NCI-H1417 (cell line): ENCODE data around the gene DNAI4.
"Not testable (repeated sequence)": the region's sequence is repeated elsewhere in the genome, so short reads cannot be mapped to it uniquely, and the experiment has no call there.

Source experiments
- DNase-seq, 3 experiments: peaks; one replicate each; lab custom pipeline; 2025; lab: John Stamatoyannopoulos, UW

DNAI4 gene

GRCh38 chr1:66929146-66929688 is 4.6 kb upstream of the DNAI4 start:
- DNase-seq, result peak in 1 of 3 experiments; percentile 40

GRCh38 chr1:66927528-66927927 is 2.9 kb upstream of the DNAI4 start:
- DNase-seq, result no peak

- peak; percentile 49 to 70 (median 49) for DNase-seq
These were observed 1.3 kb upstream of the DNAI4 start for GRCh38 chr1:66925944-66926343.

- no peak for DNase-seq
These were observed 878 bp upstream of the DNAI4 start for GRCh38 chr1:66925558-66925910.

- no peak for DNase-seq
These were observed 4.1 kb downstream of the DNAI4 start for GRCh38 chr1:66920543-66920942.

GRCh38 chr1:66919828-66920227 is 4.8 kb downstream of the DNAI4 start:
- DNase-seq, result no peak

GRCh38 chr1:66919063-66919462 is 5.6 kb downstream of the DNAI4 start:
- no peak for DNase-seq

- no peak for DNase-seq
These were observed 7.2 kb downstream of the DNAI4 start for GRCh38 chr1:66917476-66917875.

GRCh38 chr1:66916320-66916719 is 8.3 kb downstream of the DNAI4 start:
- DNase-seq, result no peak

GRCh38 chr1:66915203-66915602 is 9.5 kb downstream of the DNAI4 start:
- not testable (repeated sequence) for DNase-seq

GRCh38 chr1:66893712-66894111 is 30.9 kb downstream of the DNAI4 start:
- no peak for DNase-seq

GRCh38 chr1:66890621-66891020 is 34.0 kb downstream of the DNAI4 start:
- DNase-seq, result no peak

- no peak for DNase-seq
These were observed 35.6 kb downstream of the DNAI4 start for GRCh38 chr1:66889030-66889429.

GRCh38 chr1:66876664-66877063 is 48.0 kb downstream of the DNAI4 start:
- DNase-seq, result no peak

- no peak for DNase-seq
These were observed 51.5 kb downstream of the DNAI4 start for GRCh38 chr1:66873111-66873510.

GRCh38 chr1:66872024-66872423 is 52.6 kb downstream of the DNAI4 start:
- DNase-seq, result not testable (repeated sequence)

GRCh38 chr1:66867501-66867900 is 57.2 kb downstream of the DNAI4 start:
- DNase-seq, result no peak

- no peak for DNase-seq
These were observed 64.1 kb downstream of the DNAI4 start for GRCh38 chr1:66860529-66860928.

- no peak for DNase-seq
These were observed 71.3 kb downstream of the DNAI4 start for GRCh38 chr1:66853379-66853778.

GRCh38 chr1:66852870-66853269 is 71.8 kb downstream of the DNAI4 start:
- no peak for DNase-seq

- DNase-seq, result no peak
These were observed 73.7 kb downstream of the DNAI4 start for GRCh38 chr1:66850989-66851388.

GRCh38 chr1:66848193-66848592 is 76.5 kb downstream of the DNAI4 start:
- no peak for DNase-seq

- no peak for DNase-seq
These were observed 83.7 kb downstream of the DNAI4 start for GRCh38 chr1:66840929-66841328.

- DNase-seq, result no peak
These were observed 89.7 kb downstream of the DNAI4 start for GRCh38 chr1:66834926-66835325.

GRCh38 chr1:66833112-66833511 is 91.5 kb downstream of the DNAI4 start:
- no peak for DNase-seq
